WTC11 (cell line): ENCODE measurements around the gene BLNK.

ENCODE experiments used
- GRHL2 ChIP-seq: fragments of 250-450 bp; sonication (Bioruptor Pico); IDR thresholded peaks from 2 replicates; pipeline ENCODE4 v1.8.0; 2022; ENCODE audit warnings: mild to moderate bottlenecking, moderate library complexity; ENCODE audit not compliant: insufficient replicate concordance, severe bottlenecking
- TF ChIP-seq, protein P1 (sequence below): fragments of 200-600 bp; IDR thresholded peaks from 2 replicates; pipeline ENCODE4 v1.8.0; 2022; ENCODE audit warnings: antibody characterized with exemption
- TF ChIP-seq, protein P2 (sequence below): fragments of 250-450 bp; sonication (Bioruptor Pico); IDR thresholded peaks from 2 replicates; pipeline ENCODE4 v1.9.0; 2021; ENCODE audit warnings: mild to moderate bottlenecking

DNA sequence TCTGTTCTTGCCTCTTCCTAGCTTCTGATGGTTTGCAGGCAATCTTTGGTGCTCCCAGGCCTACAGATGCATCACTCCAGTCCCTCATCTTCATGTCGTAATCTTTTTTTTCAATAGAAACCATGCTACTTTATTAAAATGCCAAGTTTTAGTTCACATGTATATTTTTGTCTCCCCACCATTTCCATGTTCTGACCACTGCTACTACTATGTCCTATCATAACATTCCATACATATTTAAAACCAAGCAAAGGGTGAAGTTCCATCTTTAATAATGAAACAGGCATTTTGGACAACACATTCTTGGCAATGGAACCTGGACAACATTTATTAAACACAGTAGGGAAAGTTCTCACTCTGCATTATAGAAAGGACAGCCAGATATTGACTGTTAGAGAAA, 82.5 kb downstream of the BLNK start:
- TF ChIP-seq, protein P1, sequence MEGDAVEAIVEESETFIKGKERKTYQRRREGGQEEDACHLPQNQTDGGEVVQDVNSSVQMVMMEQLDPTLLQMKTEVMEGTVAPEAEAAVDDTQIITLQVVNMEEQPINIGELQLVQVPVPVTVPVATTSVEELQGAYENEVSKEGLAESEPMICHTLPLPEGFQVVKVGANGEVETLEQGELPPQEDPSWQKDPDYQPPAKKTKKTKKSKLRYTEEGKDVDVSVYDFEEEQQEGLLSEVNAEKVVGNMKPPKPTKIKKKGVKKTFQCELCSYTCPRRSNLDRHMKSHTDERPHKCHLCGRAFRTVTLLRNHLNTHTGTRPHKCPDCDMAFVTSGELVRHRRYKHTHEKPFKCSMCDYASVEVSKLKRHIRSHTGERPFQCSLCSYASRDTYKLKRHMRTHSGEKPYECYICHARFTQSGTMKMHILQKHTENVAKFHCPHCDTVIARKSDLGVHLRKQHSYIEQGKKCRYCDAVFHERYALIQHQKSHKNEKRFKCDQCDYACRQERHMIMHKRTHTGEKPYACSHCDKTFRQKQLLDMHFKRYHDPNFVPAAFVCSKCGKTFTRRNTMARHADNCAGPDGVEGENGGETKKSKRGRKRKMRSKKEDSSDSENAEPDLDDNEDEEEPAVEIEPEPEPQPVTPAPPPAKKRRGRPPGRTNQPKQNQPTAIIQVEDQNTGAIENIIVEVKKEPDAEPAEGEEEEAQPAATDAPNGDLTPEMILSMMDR, result no peak
- no peak for TF ChIP-seq GRHL2
- TF ChIP-seq, protein P2, sequence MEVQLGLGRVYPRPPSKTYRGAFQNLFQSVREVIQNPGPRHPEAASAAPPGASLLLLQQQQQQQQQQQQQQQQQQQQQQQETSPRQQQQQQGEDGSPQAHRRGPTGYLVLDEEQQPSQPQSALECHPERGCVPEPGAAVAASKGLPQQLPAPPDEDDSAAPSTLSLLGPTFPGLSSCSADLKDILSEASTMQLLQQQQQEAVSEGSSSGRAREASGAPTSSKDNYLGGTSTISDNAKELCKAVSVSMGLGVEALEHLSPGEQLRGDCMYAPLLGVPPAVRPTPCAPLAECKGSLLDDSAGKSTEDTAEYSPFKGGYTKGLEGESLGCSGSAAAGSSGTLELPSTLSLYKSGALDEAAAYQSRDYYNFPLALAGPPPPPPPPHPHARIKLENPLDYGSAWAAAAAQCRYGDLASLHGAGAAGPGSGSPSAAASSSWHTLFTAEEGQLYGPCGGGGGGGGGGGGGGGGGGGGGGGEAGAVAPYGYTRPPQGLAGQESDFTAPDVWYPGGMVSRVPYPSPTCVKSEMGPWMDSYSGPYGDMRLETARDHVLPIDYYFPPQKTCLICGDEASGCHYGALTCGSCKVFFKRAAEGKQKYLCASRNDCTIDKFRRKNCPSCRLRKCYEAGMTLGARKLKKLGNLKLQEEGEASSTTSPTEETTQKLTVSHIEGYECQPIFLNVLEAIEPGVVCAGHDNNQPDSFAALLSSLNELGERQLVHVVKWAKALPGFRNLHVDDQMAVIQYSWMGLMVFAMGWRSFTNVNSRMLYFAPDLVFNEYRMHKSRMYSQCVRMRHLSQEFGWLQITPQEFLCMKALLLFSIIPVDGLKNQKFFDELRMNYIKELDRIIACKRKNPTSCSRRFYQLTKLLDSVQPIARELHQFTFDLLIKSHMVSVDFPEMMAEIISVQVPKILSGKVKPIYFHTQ (CRISPR knock-in tag), result no peak
